Stimulated activated naive CD8-positive, alpha-beta T cell treated with anti-CD3 and anti-CD28 coated beads, Interleukin-15, Interleukin-2, amounts not matched to agents 100 U/mL and 50 U/mL, for 24 hours (primary cell): ENCODE results near the gene SLC35C1.

Experiments
- ATAC-seq: fragments of 150-1000 bp; cut with Tn5 transposase; one replicate; pipeline ENCODE4 v1.10.0; 2021
- DNase-seq: peaks from one replicate; pipeline ENCODE4 v3.0.0; 2021

The SLC35C1 gene

DNA sequence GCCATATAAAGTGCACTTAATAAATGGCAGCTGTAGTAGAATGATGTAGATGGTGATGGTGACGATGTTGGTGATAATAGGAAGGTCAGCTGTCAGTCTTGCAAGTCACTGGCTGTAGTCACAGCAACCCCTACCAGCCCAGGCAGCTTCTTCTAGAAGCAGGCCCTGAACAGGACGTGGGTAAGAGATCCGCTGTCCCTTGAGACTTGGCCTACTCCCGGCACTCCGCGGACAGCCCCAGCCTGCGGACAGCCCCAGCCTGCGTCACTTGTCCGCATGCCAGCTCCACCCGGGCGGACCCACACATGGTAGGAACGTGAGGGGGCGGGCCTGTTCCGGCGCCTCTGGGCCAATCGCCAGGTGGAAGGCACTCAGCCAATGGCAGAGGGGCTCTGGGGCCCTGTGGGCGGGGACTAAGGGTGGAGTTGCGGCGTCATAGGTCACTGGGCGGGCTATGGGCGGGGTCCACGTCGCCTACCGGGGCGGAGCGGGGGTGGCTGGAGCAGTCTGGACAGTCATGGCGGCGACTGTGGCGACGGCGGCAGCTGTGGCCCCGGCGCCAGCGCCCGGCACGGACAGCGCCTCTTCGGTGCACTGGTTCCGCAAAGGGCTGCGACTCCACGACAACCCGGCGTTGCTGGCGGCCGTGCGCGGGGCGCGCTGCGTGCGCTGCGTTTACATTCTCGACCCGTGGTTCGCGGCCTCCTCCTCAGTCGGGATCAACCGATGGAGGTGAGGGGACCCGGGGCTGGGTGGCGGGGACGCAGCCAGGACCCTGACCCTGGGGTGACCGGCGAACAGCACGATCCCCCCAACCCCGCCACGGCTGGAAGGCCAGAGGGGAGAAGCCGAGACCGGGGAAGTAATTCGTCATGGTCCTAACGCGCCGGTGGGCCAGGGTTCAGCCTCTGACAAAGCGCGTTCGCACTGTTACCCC lies 42.3 kb downstream of the SLC35C1 start, which contains the start of gene CRY2:
CRY2 (plus strand) TSS at position 502 of the 937 bp plus-strand sequence; CDS start at position 518, 16 bp downstream.
- ATAC-seq (peak; percentile 95), DNase-seq (peak; percentile 100)

GRCh38 chr11:45847911-45848316 lies 43.0 kb downstream of the SLC35C1 start:
- DNase-seq (peak; percentile 45), ATAC-seq (peak; percentile 21)

GRCh38 chr11:45848654-45849081 lies 43.7 kb downstream of the SLC35C1 start:
- no peak for ATAC-seq
- DNase-seq = no peak

DNA sequence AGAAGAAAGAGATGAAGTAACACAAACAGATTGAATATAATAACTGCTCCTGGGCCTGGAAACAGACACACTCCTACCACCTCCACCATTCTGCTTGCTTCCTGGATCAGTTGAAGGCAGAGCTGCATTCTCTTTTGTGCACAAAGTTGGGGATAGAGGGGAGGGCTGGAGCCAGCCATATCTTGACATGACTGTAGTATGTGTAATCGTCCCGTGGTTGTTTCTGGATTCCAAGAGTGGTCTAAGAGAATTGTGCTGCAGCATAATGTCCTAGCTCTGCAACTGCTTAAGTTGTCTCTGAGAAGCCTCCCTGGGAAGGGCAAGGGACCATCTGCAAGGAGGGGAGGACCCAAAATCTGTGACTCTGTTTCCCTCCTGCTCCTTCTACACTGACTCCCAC lies 45.5 kb downstream of the SLC35C1 start:
- ATAC-seq (no peak), DNase-seq (no peak)

- DNase-seq = no peak
- no peak for ATAC-seq
Observed at GRCh38 chr11:45851228-45851627, 46.3 kb downstream of the SLC35C1 start.

- DNase-seq (no peak), ATAC-seq (no peak)
Observed at GRCh38 chr11:45852018-45852711, 47.2 kb downstream of the SLC35C1 start.

GRCh38 chr11:45852712-45853101 lies 47.8 kb downstream of the SLC35C1 start:
- ATAC-seq (no peak), DNase-seq (no peak)

DNA sequence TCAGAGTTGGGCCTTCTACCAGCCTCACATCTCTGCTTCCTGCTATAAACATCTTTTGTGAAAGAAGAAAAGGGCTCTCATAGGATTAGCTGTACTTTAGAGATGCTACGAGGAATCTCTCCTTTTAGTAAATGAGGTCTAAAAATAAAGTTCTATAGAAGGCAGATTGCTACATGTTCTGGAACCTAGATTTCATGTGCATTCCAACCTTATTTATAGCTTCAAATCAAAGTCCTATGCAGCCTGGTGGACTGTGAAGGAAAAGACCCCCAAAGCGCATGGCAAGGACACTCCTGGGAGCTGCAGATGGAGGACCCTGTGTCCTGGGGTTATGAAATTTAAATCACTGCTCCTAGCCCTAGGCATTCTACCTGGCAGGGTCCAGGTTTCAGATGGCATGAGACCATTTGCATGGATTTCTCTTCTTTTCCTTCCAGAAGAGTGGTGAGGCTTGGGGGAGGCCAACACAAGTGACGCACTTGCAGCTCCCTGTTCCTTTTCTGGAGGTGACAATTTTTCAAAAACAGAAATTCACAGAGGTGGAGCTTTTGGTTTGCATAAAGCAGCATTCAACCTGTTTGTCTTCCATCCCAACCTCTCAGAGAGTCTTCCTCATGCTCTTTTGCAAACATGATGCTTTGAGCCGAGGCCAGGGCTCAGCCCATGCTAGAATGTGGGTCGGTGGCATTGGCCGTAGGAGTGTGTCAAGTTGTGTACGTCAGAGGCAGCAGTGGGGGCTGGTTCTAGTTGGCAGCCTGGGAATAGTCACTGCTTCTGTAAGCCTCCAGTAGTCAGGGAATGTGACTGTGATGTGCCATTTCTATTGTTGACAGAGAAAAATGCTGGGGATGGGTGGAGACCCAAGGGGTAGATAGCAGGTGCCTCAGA lies 48.6 kb downstream of the SLC35C1 start:
- no peak for ATAC-seq
- DNase-seq = no peak

DNA sequence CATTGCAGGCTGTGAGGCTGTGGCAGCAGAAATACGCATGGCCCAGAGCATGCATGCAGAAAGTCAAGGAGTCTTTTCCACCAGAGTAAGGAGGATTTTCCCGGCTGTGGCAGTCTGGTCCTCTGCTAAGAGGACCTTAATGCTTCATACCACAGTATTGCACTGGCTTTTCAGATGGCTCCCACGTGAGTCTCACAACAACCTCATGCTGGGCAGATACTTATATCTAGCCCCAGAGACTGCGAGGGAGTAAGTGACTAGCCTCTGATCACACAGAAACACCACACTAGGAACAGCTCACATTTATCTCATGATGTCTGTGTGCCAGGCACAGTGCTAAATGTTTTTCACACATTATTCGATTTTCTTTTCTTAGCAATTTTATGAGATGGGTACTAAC lies 50.4 kb downstream of the SLC35C1 start:
- no peak for ATAC-seq
- DNase-seq = no peak

- ATAC-seq (no peak), DNase-seq (no peak)
Observed at GRCh38 chr11:45856044-45856468, 51.1 kb downstream of the SLC35C1 start.

GRCh38 chr11:45857961-45858474 lies 53.1 kb downstream of the SLC35C1 start:
- ATAC-seq (no peak), DNase-seq (no peak)

- ATAC-seq (no peak), DNase-seq (no peak)
Observed at GRCh38 chr11:45858751-45859398, 53.9 kb downstream of the SLC35C1 start.

DNA sequence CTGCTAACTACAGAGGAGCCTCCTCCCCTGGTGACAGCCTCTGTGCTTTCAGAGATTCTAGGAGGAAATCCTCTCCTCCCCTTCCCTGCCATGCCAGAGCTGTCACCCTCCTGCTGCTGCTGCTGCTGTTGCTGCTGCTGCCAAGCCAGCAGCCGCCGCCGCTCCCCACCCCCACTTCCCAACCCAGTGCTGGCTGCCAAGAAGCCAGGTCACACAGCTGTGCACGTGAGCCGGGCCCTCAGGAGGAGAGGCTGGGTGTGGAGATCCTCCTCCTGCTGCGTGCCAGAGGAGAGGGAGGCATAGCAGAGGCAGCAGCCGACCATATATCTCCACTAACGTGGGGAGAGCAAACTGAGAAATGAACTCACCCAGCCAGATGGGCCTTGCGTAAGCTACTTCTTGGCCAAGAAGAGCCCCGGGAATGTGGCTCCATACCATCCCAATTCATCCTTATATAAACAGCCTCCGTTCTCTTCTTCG lies 54.8 kb downstream of the SLC35C1 start:
- DNase-seq = no peak
- ATAC-seq = no peak

DNA sequence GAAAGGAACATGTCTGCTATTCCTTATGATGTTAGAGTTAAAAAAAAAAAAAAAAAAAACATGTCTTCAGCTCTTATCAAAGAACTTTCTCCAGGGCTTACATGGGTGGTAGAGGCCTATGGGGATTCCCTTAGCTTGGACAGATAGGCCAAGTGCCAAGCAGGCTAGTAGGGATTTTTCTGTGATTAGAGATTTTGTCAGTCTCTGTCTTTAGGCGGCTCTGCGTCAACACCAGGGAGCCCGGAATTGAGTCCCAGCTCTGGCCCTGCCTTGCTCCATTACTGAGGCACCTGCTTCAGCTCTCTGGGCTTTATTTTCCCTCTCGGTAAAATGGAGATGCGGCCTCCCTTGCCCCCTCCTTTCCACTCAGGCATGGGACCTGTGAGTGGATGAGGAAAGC lies 55.4 kb downstream of the SLC35C1 start:
- no peak for ATAC-seq
- no peak for DNase-seq

DNA sequence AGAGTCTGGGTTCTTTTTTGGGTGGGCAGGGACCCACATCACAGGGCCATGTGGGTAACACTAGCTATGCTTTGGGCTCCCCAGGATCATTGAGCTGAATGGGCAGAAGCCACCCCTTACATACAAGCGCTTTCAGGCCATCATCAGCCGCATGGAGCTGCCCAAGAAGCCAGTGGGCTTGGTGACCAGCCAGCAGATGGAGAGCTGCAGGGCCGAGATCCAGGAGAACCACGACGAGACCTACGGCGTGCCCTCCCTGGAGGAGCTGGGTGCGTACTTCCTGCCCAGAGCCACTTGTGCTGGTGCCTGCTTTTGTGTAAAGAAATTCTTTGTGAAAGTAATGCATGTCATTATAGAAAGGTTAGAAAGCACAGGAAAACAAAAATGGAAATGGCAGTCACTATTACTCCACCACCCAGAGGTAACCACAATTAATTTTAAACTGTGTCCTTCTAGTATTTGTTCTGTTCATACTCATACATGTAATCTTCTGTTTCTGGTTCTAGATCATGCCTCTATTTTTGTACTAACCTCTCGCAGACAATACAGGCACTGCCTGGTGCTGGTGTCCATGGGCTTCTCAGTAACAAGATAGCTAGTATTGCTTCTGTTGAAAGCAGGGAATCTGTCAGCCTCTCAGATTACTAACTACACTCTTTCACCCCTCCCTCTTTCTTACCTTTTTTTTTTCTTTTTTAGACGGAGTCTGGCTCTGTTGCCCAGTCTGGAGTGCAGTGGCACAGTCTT lies 56.0 kb downstream of the SLC35C1 start:
- DNase-seq (no peak), ATAC-seq (no peak)
